HG03378 (cell line): Measurements from ENCODE around the gene DVL2.

ENCODE experiments used
- ATAC-seq: cut with Tn5 transposase; IDR thresholded peaks from one replicate; pipeline ENCODE4 v1.9.1; 2021; ENCODE audit warnings: mild to moderate bottlenecking, moderate library complexity; ENCODE audit not compliant: unreplicated experiment

Gene DVL2

GRCh38 chr17:7219812-7220592, 14.3 kb downstream of the DVL2 start, which contains the start of the genes ACADVL and DLG4:
ACADVL (plus strand) TSS chr17:7219938; CDS start chr17:7219985, 47 bp downstream.
DLG4 (minus strand) TSS chr17:7219836.
- no peak for ATAC-seq

DNA sequence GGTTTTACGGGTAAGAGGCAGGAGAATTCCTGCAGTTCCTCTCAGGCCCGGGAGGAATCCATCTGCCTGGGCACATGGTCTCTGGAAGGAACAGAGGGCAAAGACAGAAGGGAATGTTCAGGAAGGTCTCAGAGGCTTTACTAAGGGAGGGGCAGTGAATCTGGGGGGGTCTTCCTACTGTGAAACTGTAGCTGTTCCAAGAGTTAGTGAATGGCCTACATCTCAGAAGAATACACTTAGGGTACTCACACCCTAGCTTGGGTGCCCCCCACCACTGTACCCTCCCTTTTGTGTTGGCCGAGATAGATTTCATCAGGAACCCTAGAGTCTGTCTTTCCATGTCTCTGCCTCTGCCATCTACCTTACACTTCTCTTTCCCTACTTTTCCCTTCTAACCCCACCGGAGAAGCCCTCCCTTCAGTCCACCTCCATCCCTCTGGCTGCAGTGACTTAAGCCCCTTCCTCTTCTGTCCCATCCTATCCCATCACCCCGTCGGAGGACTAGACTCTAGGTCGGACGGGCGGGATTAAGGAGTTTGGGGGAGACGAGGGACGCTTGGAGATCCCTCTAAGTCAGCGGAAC, 15.0 kb downstream of the DVL2 start:
- no peak for ATAC-seq

- ATAC-seq: no peak
Observed at GRCh38 chr17:7218758-7219157, 15.6 kb downstream of the DVL2 start.

DNA sequence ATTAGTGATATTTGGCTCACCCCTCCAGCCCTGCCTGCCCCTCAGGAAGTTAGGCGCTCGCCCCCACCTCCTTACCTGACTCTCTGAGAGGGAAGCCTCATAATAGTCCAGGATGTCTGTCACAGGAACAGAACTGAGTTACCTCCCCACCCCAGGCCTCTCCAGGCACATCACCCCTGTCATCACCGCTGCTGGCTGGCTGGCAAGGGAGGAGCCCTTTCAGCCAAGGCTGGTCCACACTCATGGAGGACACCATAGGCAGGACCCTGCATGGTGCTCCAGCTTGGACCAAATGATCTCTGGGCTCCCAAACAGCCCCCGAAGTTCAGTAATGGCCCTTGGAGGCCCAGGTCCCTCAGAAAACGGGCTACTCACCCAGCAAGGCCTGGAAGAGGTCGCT, 16.2 kb downstream of the DVL2 start:
- no peak for ATAC-seq

GRCh38 chr17:7217113-7217987, 17.0 kb downstream of the DVL2 start:
- no peak for ATAC-seq

DNA sequence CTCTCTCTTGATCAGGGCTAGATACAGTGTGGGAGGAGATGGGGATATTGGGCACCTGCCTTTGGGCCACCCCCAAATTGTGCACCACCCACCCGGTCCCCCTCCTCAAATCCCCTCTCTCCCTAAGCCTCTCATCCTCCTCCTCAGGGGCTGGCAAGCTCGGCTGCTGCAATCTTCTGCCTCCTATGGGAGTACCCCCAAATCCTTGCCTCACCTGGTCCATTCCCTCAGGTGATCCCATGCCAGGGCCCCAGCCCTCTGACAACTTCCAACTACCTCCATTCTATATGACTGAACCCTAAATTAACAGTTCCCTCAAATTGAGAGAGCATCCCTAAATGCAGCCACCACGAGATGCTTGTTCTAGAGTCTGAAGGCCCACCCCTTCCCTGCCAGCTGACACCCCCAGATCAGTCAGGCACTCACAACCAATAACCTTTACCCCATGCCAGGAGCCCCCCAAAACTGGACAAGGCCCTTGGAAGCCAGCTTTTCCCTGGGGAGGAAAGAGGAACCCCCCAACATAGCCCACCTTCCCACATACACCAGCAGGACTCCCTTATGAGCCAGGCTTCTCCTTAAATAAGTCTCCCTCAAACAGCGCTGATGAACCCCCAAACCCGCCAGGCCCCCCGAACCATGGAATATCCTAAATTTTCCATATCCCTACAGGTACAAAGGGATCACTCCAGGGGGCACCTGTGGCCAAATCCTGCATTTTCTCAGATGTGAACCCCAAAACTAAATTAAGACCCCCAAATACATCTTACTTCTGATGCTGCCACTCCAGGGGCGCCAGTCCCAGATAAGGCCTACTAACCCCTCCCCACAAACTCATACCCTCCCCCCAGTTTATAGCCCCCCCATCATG, 17.8 kb downstream of the DVL2 start:
- no peak for ATAC-seq

DNA sequence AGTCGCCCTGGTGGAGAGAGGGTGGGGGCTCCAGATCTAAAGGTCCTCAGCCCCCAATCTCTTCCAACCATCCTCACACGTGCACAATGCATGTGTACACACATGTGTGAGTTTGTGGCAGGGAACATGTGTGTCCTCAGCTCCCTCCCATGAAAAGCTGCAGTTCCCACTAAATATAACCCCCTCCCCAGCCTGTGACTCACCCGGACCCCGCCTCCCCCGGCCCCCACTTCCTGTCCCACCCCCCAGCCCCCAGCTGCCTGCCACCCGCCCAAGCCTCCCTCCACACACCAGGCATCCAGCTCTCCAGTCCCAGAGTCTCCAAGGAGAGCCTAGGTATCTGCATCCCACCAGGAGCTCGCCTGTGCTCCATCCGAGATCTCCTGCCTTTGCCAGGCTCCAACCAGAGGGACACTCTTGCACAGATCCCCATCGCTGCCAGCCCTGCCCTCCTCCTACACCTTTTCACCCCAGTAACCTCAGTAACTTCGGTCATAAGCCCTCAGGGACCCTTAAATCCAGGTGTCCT, 18.6 kb downstream of the DVL2 start:
- ATAC-seq: no peak

- no peak for ATAC-seq
Observed at GRCh38 chr17:7215136-7215638, 19.1 kb downstream of the DVL2 start.

DNA sequence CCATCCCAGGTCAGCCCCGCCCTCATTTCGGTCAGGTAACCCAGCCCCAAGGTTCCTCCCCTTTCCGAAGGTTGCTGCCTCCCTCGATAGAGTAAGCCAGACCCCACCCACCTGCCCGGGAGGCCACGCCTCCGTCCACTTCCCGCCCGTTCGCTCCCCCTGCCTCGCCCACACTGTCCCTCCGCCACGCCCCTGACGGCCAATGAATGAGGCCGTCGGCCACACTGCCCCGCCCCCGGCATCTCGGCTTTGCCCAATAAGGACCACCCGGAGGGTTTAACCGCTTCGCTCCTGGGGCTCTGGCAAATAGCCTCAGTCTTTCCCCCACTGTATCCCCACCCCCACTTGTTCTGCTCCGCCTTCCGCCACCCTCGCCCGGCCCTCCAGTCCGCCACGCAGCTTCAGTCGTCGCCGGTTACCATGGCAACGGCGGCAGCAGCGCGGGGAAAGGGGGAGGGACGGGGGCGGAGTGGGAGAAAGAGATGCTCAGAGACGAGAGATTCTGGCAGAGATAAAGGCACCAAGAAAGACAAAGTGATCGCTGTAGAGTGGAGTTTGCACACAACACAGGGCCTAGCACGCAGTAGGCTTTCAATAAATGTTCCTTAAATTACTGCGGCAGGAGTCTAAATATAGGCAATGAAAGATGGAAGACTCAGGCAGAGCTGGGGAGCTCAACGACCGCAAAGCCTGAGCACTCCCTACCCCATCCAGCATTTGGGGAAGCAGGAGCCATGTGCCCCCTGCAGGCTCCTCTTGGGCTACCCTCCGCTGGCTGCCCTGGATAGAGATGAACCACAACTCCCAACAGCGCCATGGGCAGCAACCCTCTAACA, 19.8 kb downstream of the DVL2 start:
- peak; percentile 49 for ATAC-seq

DNA sequence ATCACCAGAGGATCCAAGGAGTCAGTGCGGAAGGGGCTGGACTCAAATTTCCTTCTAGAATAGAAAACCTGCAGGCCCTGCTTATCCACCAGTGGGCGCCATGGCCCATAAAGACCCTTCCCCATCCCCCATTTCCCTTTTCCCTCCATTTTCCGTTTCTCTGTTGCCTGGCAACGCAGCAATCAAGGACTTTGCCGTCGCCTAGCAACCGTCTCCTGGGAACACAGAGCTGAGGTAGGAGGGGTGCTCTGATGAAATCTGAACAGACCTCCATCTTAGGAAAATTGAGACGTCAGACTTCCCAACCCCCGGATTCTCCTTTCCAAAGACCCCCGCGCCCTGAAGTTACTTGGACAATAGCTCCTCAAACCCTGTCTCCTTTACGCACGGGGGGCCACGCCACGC, 20.4 kb downstream of the DVL2 start:
- ATAC-seq: peak; percentile 10

DNA sequence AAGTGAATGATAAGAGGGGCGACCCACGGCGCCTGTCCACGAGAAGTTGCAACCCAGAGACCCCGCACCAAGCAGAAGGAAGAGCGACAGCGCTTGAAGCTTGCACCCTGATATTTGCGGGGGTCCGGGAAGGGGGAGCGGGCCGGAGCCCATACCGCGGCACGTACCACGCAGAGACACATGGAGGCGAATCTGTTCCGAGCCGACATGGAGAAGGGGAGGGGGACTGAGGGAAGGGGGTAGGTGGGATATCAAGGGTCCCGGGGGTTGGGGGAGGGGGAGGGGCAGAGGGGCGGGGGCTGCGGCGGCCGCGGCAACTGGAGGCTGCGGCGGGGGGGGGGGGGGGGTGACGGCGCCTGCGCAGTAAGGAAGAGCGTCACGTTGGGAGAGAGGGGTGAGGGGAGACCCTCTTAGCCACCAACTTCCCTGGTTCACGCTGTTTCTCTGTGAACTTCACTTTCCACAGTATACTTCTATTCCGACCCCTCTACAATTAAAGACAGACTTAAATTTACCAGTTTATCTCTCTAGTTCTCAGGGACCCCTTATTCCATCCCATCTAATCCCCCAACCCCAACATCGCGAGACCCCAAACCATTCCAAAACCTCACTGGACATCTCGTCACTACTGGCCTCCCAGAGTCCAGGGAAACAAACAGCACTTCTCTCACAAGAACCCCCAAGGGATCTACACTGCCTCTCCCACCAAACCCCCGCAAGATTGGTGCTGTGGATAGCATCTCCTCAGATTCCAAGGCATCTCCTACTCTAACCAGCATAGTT, 22.6 kb downstream of the DVL2 start:
- ATAC-seq: no peak

DNA sequence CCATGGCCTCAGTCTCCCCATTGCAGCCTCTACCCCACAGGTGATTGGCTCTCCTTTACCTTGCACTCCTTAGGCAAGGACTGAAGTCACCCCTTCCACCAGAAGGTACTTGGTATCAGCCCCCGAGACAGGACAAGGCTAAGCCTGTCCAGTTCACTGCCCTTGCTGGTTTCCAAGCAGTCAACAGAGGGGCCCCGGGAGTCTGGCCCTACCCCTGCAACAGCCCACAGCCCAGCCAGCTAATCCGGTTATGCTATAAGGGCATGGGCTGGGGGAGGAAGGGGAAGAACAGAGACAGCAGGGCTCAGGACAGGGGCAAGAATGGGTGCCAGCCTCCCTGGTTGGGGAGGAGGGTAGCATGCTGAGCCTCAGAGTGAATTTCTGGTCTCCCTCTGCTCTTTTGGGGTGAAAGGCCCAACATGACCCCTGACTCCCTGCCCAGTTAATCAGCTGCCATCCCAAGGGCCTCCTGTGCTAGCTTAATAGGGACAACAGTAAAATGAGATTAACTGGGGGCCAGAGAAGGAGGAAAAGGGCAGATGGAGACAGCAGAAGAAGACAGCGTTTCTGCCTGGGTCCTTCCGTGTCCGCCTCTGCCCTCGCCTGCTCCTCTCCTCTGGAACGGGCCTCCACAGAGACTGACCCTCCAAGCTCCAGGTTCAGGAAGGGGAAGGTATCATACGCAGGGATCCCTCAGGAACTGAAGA, 25.4 kb downstream of the DVL2 start:
- no peak for ATAC-seq

GRCh38 chr17:7208027-7208571, 26.2 kb downstream of the DVL2 start:
- ATAC-seq: no peak

DNA sequence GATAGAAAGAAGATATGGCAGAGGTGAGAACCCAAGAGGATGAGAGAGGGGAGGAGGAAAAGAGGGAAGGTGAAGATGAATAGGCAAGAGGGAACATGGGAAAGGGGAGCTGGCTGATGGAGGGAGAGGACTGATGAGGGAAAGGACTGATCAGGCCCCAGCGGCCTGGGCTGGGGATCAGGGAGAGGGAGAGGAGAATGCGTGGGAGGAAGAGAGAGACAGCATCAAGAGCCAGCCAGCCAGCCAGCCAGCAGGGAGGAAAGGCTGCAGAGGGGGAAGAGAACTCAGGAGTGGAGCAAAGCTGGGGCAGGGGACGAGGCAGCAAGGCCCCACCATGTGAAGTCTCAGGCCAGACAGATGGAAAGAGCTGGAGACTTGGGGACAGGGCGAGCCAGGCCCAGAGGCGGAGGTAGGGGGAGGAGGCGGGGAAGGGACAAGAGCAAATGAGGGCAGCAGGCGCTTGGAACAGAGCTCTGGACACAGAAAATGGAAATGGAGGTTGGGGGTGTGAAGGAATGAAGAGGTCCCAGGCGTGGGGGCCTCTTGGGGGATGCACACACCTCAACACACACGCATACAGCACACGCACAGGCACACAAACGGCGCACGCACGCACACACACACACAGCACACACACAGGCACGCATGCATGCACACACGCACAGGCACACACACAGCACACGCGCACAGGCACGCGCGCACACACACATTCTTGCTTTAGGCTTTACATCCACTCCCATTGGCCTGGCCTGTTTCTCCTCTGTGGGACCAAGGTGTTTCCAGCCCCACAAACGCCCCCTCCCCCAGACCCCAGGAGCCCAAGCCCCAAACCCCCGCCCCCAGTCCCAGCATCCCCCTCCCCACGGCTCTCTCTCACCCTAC, 27.0 kb downstream of the DVL2 start:
- ATAC-seq: no peak

DNA sequence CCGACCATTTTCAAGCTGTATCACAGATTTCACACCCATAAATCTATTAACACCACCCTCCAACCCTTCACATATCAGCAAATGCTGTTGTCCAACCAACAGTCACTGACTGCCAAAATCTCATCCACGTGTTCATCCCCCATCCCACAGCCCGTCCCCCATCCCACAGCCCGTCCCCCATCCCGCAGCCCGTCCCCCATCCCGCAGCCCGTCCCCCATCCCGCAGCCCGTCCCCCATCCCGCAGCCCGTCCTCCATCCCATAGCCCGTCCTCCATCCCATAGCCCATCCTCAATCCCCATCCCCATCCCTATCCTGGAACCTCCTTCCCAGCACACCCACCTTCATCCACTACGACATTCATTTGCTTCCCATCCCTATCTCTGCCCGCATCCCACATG, 28.8 kb downstream of the DVL2 start:
- no peak for ATAC-seq

GRCh38 chr17:7204828-7205461, 29.4 kb downstream of the DVL2 start:
- ATAC-seq: peak; percentile 67
